ENCODE results near the gene NDUFA13.

Gene NDUFA13

DNA sequence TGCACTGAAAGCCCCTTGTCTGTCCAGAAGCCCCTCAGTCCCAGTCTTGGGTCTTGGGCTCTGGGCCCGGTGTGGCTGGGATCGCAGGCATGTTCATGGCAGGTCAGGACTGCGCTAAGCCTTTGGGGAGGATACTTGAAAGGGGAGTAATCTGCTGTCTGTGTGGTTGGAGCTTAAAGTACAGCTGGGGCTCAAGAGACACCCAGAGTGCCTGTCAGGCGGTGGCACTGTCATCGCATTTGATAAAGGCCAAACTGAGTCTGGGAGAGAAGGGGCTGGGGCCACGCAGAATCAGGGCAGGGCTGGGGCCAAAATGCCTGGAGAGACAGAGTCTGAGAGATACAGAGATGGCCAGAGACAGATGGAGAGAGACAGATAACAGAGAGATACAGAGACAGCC is 17.8 kb downstream of the NDUFA13 start:
- no peak for DNase-seq (ENCODE audit: low spot score)

DNA sequence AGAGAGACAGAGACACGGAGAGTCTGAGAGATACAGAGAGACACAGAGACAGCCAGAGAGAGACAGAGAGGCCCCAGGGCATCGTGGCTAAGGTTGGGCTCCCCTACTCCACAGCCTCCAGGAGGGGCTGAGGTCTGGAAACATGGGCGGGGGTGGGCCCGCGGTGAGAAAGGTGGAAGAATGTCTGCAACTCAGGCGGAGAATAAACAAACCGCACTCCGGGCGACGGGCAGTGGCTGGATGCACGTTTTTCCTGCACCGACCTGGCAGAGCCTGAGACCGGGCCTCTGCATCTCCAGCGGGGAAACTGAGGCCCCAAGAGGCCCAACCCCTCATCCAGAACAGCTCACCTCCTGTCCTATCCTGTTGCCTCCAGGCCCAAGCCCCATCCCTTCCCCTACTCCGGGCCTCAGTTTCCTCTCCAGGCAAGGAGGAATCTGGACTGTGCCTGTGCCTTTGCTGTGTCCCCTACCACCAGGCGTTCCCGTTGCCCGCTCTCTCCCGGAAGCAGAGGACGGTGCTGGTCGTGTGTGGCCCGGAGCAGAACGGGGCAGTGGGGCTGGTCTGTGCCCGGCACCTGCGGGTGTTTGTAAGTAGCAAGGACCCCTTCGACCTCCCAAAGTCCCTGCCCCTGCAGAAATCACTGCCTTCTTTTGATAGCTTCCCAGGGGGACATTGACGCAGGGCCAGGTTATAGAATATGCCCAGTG is 18.7 kb downstream of the NDUFA13 start:
- DNase-seq (ENCODE audit: low spot score): no peak

- no peak for DNase-seq (ENCODE audit: low spot score)
These were observed 19.5 kb downstream of the NDUFA13 start for GRCh38 chr19:19535311-19536191.

- no peak for DNase-seq (ENCODE audit: low spot score)
These were observed 21.3 kb downstream of the NDUFA13 start for GRCh38 chr19:19537075-19538048.

DNA sequence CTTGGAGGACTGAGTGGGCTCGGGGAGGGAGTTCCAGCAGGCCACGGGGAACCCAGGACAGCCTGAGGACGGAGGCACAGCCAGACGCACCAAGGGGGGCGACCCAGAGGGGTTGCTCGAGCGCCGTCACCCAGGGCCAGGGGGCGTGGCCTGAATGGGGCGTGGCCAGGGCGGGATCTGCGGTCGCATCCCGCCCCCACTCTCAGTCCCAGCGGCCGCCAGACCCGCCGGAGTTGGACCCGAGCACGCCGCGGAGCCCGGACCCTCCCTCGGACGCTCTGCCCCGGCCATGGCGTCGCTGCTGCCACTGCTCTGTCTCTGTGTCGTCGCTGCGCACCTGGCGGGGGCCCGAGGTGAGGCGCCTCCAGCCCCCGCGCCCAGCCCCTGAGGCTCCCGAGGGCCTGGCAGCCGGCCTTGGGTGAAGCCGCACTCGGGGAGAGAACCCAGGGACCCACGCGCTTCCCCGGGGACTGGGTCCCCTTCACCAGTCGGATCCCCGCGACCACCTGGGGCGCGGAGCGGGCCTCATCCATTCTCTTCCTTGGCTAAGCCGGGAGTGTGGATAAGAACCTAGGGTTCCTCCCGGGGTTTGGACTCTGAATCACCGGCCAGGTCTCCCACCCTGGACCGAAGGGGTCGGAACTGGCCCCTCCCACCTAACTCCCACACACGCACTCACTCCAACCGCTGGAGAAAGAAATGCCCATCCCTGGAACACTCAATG is 22.2 kb downstream of the NDUFA13 start, which contains the start of gene CILP2:
TSS of gene CILP2 (plus strand) at position 205 of the 724 bp plus-strand sequence. CDS start at position 290, 85 bp downstream.
- DNase-seq (ENCODE audit: low spot score): no peak

DNA sequence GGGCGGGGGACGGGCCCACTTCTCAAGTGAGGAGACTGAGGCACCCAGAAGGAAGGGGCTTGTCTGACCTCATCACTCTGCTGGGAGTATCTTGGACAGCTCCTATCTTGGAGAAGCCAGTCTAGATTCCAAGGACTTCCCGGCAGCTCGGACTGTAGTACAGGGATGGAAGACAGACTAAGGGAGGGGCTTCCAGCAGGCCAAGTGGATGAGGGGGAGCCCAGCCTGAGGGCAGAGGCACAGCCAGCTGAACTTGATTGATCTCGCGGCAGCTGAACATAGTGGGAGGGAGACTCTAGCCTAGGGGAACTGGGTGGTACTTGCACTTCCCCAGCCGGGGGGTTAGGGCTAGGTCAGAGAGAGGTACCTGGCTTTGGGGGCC is 22.8 kb downstream of the NDUFA13 start:
- no peak for DNase-seq (ENCODE audit: low spot score)

- DNase-seq (ENCODE audit: low spot score): no peak
These were observed 23.7 kb downstream of the NDUFA13 start for GRCh38 chr19:19539698-19540063.

DNA sequence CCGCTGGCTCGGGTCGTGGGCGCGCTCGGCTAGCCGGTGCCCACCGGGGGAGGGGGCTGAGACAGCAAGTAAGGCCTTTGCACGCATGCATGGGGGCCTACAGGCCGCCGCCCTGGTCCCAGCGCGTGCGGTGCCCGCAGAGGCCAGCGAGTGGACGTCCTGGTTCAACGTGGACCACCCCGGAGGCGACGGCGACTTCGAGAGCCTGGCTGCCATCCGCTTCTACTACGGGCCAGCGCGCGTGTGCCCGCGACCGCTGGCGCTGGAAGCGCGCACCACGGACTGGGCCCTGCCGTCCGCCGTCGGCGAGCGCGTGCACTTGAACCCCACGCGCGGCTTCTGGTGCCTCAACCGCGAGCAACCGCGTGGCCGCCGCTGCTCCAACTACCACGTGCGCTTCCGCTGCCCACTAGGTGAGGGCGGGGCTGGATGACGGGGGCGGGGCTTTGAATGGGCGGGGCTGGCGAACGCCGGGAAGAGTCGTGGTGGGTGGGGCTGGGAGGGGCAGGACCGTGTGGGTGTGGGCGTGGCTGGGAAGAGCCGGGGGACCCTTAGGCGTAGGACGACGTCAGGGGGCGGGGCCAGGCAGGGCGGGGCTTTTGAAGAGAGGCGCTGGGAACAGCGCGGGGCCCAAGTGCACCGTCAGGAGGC is 24.2 kb downstream of the NDUFA13 start:
- DNase-seq (ENCODE audit: low spot score): no peak

GRCh38 chr19:19540715-19541515 is 24.9 kb downstream of the NDUFA13 start:
- no peak for DNase-seq (ENCODE audit: low spot score)

- no peak for DNase-seq (ENCODE audit: low spot score)
These were observed 25.6 kb downstream of the NDUFA13 start for GRCh38 chr19:19541616-19542015.

DNA sequence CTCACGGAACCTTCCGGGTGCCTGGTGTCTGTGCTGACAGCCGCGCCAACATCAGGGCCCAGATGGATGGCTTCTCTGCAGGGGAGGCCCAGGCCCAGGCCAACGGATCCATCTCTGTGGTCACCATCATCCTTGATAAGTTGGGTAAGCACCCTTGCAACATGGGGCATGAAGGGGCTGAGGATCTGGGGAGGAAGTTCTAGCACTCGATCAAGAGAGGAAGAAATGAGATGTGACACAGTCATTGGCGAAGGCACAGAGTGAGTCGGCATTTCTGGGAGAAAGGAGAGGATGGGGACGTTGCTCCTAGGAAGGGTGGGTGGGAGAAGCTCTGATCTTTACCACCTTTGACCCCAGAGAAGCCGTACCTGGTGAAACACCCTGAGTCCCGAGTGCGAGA is 26.5 kb downstream of the NDUFA13 start:
- DNase-seq (ENCODE audit: low spot score): no peak

DNA sequence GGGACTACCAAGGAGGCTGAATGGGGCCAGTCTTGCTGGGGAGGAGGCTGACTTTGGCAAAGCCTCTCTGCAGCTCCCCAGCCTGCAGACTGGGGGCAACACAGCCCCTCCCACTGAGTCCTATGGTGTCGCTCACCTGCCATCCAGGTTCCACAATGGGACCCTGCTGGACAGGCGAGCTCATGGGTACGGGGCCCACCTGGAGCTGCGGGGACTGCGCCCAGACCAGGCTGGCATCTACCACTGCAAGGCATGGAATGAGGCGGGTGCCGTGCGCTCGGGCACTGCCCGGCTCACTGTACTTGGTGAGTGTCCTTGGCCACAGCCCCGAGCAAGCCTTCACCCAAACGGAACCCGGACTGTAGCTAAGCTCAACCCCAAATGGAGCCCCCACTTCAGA is 27.1 kb downstream of the NDUFA13 start:
- no peak for DNase-seq (ENCODE audit: low spot score)

GRCh38 chr19:19543640-19544039 is 27.6 kb downstream of the NDUFA13 start:
- no peak for DNase-seq (ENCODE audit: low spot score)

GRCh38 chr19:19544257-19544953 is 28.4 kb downstream of the NDUFA13 start:
- DNase-seq (ENCODE audit: low spot score): no peak

DNA sequence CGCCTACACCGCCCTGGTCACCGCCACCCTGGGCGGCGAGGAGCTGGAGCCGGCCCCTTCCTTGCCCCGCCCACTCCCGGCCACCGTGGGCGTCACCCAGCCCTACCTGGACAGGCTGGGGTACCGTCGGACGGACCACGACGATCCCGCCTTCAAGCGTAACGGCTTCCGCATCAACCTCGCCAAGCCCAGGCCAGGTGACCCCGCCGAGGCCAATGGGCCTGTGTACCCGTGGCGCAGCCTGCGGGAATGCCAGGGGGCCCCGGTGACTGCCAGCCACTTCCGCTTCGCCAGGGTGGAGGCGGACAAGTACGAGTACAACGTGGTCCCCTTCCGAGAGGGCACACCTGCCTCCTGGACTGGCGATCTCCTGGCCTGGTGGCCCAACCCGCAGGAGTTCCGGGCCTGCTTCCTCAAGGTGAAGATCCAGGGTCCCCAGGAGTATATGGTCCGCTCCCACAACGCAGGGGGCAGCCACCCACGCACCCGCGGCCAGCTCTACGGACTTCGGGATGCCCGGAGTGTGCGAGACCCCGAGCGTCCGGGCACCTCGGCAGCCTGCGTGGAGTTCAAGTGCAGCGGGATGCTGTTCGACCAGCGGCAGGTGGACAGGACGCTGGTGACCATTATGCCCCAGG is 29.0 kb downstream of the NDUFA13 start:
- DNase-seq (ENCODE audit: low spot score): no peak

DNA sequence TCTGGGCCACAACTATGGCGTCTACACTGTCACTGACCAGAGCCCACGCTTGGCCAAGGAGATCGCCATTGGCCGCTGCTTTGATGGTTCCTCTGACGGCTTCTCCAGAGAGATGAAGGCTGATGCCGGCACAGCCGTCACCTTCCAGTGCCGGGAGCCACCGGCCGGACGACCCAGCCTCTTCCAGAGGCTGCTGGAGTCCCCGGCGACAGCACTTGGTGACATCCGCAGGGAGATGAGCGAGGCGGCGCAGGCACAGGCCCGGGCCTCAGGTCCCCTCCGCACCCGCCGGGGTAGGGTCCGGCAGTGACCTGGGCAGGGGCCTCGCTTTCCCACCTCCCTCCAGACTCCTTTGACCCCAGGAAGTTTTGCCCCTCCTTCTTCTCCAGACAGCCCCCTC is 29.7 kb downstream of the NDUFA13 start:
- DNase-seq (ENCODE audit: low spot score): no peak

DNA sequence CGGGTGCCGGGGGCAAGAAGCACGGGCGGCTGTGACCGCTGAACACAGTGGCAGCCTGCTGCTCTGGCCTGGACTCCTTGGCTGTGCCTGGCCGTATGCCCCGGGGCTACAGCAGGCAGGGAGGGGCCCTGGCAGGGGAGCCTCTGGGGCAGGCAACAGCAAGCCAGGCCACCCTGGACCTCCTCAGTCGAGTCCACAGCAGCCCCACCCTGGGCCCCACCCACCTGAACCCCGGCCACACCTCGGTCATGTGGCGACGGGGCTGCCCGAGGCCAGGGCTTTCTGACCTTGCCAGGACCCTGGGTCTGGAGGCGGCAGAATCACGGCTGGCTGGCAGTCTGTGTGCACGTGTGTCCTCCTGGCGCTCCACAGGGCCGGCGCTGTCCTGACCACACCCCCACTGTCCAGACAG is 30.7 kb downstream of the NDUFA13 start:
- DNase-seq (ENCODE audit: low spot score): no peak

DNA sequence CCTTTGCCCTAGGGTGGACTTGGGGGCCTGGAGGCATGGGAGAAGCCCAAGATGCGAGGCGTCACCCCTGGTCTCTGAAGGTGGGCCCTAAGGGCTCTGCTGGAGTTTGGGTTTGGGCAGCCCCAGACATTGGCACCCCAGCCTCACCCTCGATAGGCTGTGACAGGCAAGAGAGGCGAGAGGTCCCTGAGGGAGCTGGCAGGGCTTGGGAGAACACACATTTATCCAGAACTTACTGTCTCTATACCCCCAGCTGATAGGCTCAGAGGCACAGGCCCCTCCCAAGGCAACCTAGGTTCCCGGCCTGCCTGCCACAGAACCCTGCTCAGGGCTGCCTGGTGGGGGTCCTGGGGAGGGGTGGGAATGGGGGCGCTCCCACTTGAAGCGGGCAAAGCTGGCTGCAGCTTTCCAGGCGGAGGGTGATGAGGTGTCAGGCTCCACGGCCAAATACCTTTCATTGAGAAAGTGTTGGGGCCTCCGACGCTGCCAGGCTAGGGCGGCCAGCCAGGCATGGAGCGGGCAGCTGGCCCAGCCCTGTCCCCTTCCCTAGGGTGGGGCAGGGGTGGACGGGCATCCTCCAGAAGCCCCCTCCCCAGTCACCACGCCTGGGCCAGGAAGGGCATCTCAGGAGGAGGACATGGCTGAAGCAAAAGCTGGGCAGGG is 31.8 kb downstream of the NDUFA13 start:
- no peak for DNase-seq (ENCODE audit: low spot score)

Data from cerebellar cortex (tissue), 1 donor.